Lower leg skin (tissue), 3 donors: ENCODE results near the gene C1orf52.

Experiments used
- POLR2A ChIP-seq, 2 donors: fragments of 450-650 bp; IDR thresholded peaks; one replicate each; pipeline ENCODE4 v1.6.1; 2016 to 2017; ENCODE audit warnings: antibody characterized with exemption in 2 of 2, mild to moderate bottlenecking in 1 of 2, moderate library complexity in 1 of 2
- TF ChIP-seq, protein P1 (sequence below), 3 donors: fragments of 450-650 bp; IDR thresholded peaks; one replicate each; pipeline ENCODE4 v1.5.1; 2016; ENCODE audit warnings: antibody characterized with exemption in 3 of 3, mild to moderate bottlenecking in 3 of 3, moderate library complexity in 2 of 3

- TF ChIP-seq, protein P1, sequence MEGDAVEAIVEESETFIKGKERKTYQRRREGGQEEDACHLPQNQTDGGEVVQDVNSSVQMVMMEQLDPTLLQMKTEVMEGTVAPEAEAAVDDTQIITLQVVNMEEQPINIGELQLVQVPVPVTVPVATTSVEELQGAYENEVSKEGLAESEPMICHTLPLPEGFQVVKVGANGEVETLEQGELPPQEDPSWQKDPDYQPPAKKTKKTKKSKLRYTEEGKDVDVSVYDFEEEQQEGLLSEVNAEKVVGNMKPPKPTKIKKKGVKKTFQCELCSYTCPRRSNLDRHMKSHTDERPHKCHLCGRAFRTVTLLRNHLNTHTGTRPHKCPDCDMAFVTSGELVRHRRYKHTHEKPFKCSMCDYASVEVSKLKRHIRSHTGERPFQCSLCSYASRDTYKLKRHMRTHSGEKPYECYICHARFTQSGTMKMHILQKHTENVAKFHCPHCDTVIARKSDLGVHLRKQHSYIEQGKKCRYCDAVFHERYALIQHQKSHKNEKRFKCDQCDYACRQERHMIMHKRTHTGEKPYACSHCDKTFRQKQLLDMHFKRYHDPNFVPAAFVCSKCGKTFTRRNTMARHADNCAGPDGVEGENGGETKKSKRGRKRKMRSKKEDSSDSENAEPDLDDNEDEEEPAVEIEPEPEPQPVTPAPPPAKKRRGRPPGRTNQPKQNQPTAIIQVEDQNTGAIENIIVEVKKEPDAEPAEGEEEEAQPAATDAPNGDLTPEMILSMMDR (IDR thresholded peaks at IDR 0.05), result no peak
- no peak for TF ChIP-seq POLR2A (IDR thresholded peaks at IDR 0.05)
Observed at GRCh38 chr1:85245456-85245855, 14.0 kb downstream of the C1orf52 start.
